HCEC 1CT (cell line): ENCODE data around the gene OR7A10.
"Not testable (repeated sequence)": the region's sequence is repeated elsewhere in the genome, so short reads cannot be mapped to it uniquely, and the experiment has no call there.

Experiments used
- DNase-seq: peaks from one replicate; pipeline ENCODE4 v3.0.0-alpha.2; 2017

Gene OR7A10

DNA sequence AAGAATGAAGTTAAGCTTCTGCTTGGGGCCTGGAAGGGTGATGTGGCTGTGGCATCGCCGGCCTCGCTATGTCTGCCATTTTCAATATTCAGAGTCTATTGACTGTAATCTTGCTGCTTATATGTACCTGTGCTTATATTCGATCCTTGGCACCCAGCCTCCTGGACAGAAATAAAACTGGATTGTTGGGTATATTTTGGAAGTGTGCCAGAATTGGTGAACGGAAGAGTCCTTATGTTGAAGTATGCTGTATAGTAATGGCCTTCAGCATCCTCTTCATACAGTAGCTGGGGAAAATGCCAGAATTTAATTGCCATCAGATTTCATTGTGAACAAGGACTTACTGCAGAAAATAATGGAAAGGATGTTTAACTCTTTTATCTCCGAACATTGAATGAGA is 56.5 kb downstream of the OR7A10 start:
- not testable (repeated sequence) for DNase-seq
